NCI-H2196 treated with DMSO at 0.1 percent for 48 hours (cell line): ENCODE data around the gene TRAF5.

Experiments
- DNase-seq: peaks from one replicate; lab custom pipeline; 2025; ENCODE audit not compliant: unreplicated experiment; lab: John Stamatoyannopoulos, UW

Gene TRAF5

GRCh38 chr1:211327346-211327921 is 801 bp downstream of the TRAF5 start:
- DNase-seq: no peak

- no peak for DNase-seq
Observed at GRCh38 chr1:211328084-211328694, 1.6 kb downstream of the TRAF5 start.

GRCh38 chr1:211328866-211329475 is 2.3 kb downstream of the TRAF5 start:
- DNase-seq: no peak

GRCh38 chr1:211329764-211330201 is 3.1 kb downstream of the TRAF5 start:
- DNase-seq: no peak

- DNase-seq: no peak
Observed at GRCh38 chr1:211330282-211330936, 3.8 kb downstream of the TRAF5 start.

GRCh38 chr1:211331011-211331709 is 4.5 kb downstream of the TRAF5 start:
- DNase-seq: no peak

- DNase-seq: no peak
Observed at GRCh38 chr1:211332036-211332616, 5.5 kb downstream of the TRAF5 start.

- no peak for DNase-seq
Observed at GRCh38 chr1:211332830-211333229, 6.2 kb downstream of the TRAF5 start.

- no peak for DNase-seq
Observed at GRCh38 chr1:211333906-211334305, 7.3 kb downstream of the TRAF5 start.

GRCh38 chr1:211334986-211335385 is 8.4 kb downstream of the TRAF5 start:
- DNase-seq: no peak

- DNase-seq: no peak
Observed at GRCh38 chr1:211335522-211336157, 9.0 kb downstream of the TRAF5 start.

- no peak for DNase-seq
Observed at GRCh38 chr1:211336161-211336560, 9.5 kb downstream of the TRAF5 start.

- DNase-seq: no peak
Observed at GRCh38 chr1:211336775-211337174, 10.1 kb downstream of the TRAF5 start.

GRCh38 chr1:211337430-211338223 is 11.0 kb downstream of the TRAF5 start:
- DNase-seq: no peak

GRCh38 chr1:211338224-211338620 is 11.6 kb downstream of the TRAF5 start:
- no peak for DNase-seq

- DNase-seq: no peak
Observed at GRCh38 chr1:211339631-211340041, 13.0 kb downstream of the TRAF5 start.

- no peak for DNase-seq
Observed at GRCh38 chr1:211340622-211341507, 14.2 kb downstream of the TRAF5 start.

GRCh38 chr1:211341999-211342398 is 15.4 kb downstream of the TRAF5 start:
- no peak for DNase-seq

- DNase-seq: no peak
Observed at GRCh38 chr1:211343607-211344006, 17.0 kb downstream of the TRAF5 start.
